Brain microvascular endothelial cell (primary cell): ENCODE measurements around the gene MAPKBP1.
"Not testable (repeated sequence)": the region's sequence is repeated elsewhere in the genome, so short reads cannot be mapped to it uniquely, and the experiment has no call there.

Experiments
- DNase-seq: peaks from one replicate; pipeline ENCODE4 v3.0.0-alpha.2; 2020
- H3K27ac ChIP-seq: fragments of 250-450 bp; sonication (Bioruptor Pico); 2 replicates; pipeline ENCODE4 v1.5.1; 2020; ENCODE audit warnings: mild to moderate bottlenecking, moderate library complexity
- H3K27me3 ChIP-seq: fragments of 250-450 bp; sonication (Bioruptor Pico); replicated peaks from 2 replicates; pipeline ENCODE4 v1.5.1; 2020; ENCODE audit warnings: mild to moderate bottlenecking
- H3K36me3 ChIP-seq: fragments of 250-450 bp; sonication (Bioruptor Pico); replicated peaks from 2 replicates; pipeline ENCODE4 v1.5.1; 2020; ENCODE audit warnings: mild to moderate bottlenecking
- H3K4me3 ChIP-seq: 2 replicates; pipeline ENCODE4 v1.5.1; 2011; ENCODE audit warnings: low read depth, mild to moderate bottlenecking, control low read depth, low read length, moderate library complexity
- in situ Hi-C: cut with HindIII; loops from 2 replicates; pipeline ENCODE4 v1.10.0; 2017; ENCODE audit warnings: low sequenced_read_pairs, low pct_ligation_motif_present
- TF ChIP-seq, protein P1 (sequence below): IDR thresholded peaks from 2 replicates; pipeline ENCODE4 v1.5.1; 2011; ENCODE audit warnings: low read depth, mild to moderate bottlenecking, moderate library complexity, low read length, control low read depth, inconsistent platforms; ENCODE audit errors: missing control alignments

The MAPKBP1 gene

DNA sequence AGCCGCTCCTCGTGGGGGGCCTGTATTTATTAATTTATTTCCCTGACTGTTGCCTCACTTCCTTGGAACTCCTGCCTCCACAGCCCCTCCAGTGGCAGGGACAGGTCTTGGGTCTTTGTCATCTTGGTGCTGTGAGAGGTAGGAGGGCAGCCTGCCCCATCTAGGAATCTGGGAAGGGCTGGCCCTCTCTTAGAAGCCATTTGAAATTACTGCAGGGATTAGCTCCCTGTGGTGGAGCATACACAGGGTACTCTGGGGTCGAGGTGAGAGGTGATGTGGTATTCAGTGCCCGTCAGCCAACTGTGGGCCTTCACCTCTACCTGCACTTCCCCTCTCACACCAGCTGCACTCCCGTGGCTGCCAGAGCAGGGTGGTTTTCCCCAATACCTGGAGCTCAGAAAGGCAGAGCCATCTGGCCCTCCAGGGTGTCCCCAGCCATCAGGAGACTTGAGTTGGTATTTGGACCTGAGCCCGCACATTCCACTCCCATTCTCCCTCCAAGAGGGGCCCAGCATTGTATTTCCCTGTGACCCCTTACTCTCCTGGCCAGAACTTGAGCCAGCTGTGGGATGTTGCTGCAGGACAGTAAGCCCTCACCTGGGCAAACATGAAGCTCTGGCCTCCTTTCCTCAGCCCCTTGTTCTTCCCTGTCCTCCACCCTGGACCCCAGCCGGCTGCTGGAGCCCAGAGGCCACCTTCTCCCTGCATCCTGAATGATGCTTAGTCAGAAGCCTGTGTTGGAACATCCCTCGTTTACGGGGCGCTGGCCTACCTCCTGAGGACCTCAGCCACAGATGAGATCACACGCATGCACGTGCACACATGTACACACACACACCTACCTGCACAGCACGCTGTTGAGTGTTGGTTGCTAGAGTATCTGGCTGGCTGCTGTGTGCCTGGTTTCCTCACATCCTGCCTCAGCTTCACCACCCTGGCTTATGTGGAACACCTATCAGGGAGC lies 51.6 kb downstream of the MAPKBP1 start:
- in situ Hi-C loops: no loop called here
- peaks cover 38% of the 10 kb centered on the region for H3K36me3 ChIP-seq

DNA sequence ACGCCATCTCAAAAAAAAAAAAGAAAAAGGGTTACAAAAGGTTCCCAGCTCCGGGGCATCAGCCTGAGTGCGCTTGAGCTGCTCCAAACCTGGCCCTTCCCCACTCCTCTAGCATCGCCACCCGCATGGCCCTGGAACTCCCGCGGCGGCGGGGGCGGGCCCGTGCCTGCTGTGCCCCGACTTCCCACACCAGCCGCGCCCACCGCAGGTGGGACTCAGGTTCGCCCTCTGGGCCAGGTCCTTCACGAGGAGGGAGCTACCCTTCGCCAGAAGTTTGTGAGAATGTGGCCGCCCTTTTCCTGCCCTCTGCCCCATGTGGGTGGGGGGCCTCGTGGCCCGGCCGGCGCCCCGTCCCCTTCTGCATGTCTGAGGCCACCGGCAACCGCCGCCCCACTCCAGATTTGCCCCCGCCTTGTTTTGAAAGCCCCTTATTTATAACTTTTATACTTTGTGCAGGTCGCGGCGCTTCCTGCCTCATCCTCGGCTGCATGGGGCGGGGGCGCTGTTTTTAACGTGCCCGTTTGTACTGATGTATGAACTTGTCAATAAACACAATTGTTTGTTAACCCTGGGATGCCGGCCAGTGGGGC lies 53.1 kb downstream of the MAPKBP1 start:
- Histone ChIP-seq H3K36me3 (peaks cover 24% of the 10 kb centered on the region), H3K4me3 (peak overlapping the region; percentile 82), H3K27me3 (no peaks in the 10 kb centered on the region), H3K27ac (no peak overlapping the region)
- TF ChIP-seq, protein P1, sequence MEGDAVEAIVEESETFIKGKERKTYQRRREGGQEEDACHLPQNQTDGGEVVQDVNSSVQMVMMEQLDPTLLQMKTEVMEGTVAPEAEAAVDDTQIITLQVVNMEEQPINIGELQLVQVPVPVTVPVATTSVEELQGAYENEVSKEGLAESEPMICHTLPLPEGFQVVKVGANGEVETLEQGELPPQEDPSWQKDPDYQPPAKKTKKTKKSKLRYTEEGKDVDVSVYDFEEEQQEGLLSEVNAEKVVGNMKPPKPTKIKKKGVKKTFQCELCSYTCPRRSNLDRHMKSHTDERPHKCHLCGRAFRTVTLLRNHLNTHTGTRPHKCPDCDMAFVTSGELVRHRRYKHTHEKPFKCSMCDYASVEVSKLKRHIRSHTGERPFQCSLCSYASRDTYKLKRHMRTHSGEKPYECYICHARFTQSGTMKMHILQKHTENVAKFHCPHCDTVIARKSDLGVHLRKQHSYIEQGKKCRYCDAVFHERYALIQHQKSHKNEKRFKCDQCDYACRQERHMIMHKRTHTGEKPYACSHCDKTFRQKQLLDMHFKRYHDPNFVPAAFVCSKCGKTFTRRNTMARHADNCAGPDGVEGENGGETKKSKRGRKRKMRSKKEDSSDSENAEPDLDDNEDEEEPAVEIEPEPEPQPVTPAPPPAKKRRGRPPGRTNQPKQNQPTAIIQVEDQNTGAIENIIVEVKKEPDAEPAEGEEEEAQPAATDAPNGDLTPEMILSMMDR: no peak
- DNase-seq: no peak
- in situ Hi-C loops: no loop called here

More for the DNA sequence above, 51.6 kb downstream of the MAPKBP1 start:
- DNase-seq: no peak
- TF ChIP-seq, protein P1: no peak
- Histone ChIP-seq H3K27ac (no peak overlapping the region), H3K4me3 (no peak overlapping the region), H3K27me3 (no peaks in the 10 kb centered on the region)

DNA sequence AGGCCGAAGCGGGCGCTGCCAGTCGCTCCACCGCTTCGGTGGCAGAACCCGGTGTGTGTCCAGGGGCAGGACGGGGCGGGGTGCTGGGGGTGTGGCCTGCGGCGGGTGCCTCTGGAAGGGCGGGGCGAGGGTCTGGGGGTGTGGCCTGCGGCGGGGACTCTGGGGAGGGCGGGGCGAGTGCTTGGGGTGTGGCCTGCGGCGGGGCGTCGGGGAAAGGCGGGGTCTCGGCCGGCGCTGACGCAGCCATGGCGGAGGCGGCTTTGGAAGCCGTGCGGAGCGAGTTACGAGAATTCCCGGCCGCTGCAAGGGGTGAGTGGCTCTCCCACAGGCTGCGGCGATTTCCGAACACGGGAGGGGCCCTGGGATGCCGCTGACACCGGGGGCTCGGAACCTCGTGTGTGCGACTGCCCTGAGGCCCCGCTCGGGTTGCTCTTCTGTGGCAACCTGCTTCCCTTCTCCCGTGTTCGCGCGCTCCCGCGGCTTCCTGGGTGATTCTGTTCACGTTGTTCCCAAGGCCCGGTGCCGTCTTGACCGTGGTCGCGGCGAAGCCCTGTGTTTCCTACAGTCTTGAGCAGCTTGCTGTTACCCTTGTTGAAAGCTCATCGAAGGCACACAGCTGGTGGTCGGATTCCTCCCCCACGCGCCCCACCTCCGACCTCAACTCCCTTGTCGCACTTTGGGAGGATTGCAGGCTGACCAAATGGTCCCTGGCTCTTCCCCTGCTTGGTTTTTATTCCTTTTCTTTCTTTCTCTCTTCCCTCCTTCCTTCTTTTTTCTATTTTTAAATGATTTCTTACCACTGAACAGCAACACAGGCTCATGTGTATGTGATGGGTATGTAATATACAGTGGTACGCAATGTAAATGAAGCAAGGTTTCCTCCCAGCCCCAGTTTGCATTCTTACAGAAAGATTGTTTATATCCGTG lies 53.9 kb downstream of the MAPKBP1 start, which contains the start of gene JMJD7:
Gene JMJD7 (plus strand): TSS at position 213 of the 927 bp plus-strand sequence. CDS start 33 bp downstream, at position 246.
- peak; percentile 76 for DNase-seq
- peaks cover 18% of the 10 kb centered on the region for H3K36me3 ChIP-seq
- in situ Hi-C loops: no loop called here
- TF ChIP-seq, protein P1: no peak
- H3K27ac ChIP-seq: peak within 1 kb of the TSS; percentile 19
- H3K4me3 ChIP-seq: peak within 1 kb of the TSS; percentile 82
- H3K27me3 ChIP-seq: no peaks in the 10 kb centered on the region

DNA sequence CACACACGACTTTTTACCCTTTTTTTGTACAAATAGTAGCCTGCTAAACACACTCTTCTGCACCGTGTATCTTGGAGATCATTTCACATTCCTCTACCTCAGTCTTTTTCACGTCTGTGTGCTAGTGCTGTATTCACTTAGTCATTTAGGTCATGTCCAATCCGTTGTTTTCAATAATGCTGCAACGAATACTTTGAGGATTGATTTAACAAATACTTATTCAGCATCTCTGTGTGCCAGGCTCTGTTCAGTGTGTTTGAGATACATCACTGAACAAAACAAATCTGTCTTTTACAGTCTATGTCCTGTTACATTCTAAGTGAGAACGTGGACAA lies 54.5 kb downstream of the MAPKBP1 start:
- in situ Hi-C loops: no loop called here
- peak overlapping the region; percentile 82 for H3K4me3 ChIP-seq
- no peak for DNase-seq
- H3K27ac ChIP-seq: no peak overlapping the region
- H3K36me3 ChIP-seq: peaks cover 11% of the 10 kb centered on the region
- TF ChIP-seq, protein P1: no peak
- H3K27me3 ChIP-seq: no peaks in the 10 kb centered on the region

DNA sequence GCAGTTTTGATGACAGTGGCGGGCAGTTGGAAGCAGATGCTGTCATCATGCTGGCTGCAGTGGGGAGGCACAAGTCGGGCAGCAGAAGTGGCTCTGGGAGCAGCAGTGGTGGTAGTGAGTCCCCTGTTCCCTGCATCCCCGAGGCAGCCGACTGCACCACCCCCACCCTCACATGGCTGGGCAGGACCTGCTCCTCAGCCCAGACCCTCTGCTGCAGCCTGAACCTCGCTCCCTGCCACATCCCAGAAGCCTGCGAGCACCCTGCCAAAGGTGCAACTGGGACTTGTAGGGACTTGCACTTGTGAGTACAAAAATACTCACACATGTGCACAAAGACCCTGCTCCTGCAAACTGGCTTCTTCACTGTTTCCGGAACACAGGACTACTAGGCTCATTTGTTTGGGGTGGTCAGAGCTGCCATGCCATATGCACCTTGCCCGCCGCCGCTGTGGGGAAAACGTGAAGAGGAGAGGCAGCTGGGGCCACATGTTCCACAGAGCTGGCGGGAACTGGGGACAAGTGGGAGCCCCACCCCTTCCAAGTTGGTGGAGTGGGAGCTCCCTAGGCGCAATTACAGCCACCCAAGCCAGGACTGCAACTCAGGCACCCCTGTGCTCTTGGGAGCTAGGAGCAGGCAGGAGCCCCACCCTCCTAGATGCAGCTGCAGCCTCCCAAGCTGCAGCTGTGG lies 55.8 kb downstream of the MAPKBP1 start:
- in situ Hi-C loops: no loop called here
- Histone ChIP-seq H3K27ac (no peak overlapping the region), H3K4me3 (no peak overlapping the region), H3K27me3 (no peaks in the 10 kb centered on the region), H3K36me3 (peaks cover 3% of the 10 kb centered on the region)
- no peak for DNase-seq
- TF ChIP-seq, protein P1: no peak

DNA sequence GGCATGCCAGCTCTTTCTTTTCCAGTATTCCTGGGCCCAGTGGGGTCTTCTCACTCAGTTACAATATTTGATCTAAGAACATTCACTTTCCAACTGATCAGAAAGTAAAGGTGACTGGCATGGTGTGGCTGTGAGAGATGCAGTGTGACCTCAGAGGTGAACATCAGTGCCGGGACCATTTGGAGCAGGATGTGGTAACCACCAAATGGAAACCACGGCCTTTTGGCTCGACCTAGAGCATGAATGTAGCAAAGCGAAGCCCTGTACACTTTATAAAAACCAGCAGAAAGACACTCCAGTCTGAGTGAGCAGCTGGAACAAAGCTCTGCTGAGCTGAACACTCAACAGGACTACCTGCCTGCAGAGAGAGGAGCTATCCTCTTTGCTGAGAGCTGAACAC lies 57.0 kb downstream of the MAPKBP1 start:
- H3K4me3 ChIP-seq, H3K27me3 ChIP-seq, H3K27ac ChIP-seq, DNase-seq, in situ Hi-C loops, H3K36me3 ChIP-seq: not testable (repeated sequence)
